Ovary (tissue), 3 donors: ENCODE results near the gene GLIPR1L1.

Experiments used
- EP300 ChIP-seq: sonication (generic); formaldehyde crosslinking; IDR thresholded peaks from one replicate; pipeline ENCODE4 v1.6.1; 2017; ENCODE audit warnings: antibody characterized with exemption
- POLR2A ChIP-seq: fragments of 450-650 bp; IDR thresholded peaks from one replicate; pipeline ENCODE4 v1.6.1; 2017; ENCODE audit warnings: antibody characterized with exemption, mild to moderate bottlenecking, moderate library complexity
- TF ChIP-seq, protein P1 (sequence below), 3 donors: fragments of 450-650 bp in 2 of 3; fragments of 200-600 bp in 1 of 3; IDR thresholded peaks; one replicate each; pipeline versions ENCODE4 v1.5.1 to v1.8.0; 2016 to 2022; ENCODE audit warnings: antibody characterized with exemption in 3 of 3, mild to moderate bottlenecking in 1 of 3
- donor health status: DM: no; HTN: no; CAD: no.

DNA sequence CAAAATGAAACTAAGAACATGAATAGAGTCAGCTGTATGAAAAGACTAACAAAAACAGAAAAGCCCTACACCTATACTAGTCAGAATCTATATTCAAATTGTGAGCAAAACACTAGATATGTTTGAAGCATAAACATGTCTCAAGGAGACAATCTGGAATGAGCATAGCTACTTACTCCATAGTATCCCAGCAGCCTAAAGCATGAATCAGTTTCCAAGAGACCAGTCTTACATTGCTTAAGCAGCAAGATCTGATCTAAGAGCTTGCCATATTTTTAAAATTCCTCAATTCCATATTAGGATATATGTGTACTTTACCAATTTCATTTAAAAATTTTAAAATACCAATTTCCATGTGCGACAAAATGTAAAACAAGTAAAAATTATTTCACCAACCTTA lies 12.0 kb upstream of the GLIPR1L1 start:
- no peak for TF ChIP-seq POLR2A
- TF ChIP-seq, protein P1, sequence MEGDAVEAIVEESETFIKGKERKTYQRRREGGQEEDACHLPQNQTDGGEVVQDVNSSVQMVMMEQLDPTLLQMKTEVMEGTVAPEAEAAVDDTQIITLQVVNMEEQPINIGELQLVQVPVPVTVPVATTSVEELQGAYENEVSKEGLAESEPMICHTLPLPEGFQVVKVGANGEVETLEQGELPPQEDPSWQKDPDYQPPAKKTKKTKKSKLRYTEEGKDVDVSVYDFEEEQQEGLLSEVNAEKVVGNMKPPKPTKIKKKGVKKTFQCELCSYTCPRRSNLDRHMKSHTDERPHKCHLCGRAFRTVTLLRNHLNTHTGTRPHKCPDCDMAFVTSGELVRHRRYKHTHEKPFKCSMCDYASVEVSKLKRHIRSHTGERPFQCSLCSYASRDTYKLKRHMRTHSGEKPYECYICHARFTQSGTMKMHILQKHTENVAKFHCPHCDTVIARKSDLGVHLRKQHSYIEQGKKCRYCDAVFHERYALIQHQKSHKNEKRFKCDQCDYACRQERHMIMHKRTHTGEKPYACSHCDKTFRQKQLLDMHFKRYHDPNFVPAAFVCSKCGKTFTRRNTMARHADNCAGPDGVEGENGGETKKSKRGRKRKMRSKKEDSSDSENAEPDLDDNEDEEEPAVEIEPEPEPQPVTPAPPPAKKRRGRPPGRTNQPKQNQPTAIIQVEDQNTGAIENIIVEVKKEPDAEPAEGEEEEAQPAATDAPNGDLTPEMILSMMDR (IDR thresholded peaks at IDR 0.05) = no peak
- TF ChIP-seq EP300 = no peak
